ENCODE data around the gene TNFAIP3. TPM values are rescaled to one million over a fixed set of nuclear protein-coding genes. Genes with fewer than 3 reads are reported as not detected.

TNFAIP3 gene
- total RNA-seq, 1 donor from 2014 or later, result 45.9 TPM

GRCh38 chr6:137878486-137879285, 11.6 kb downstream of the TNFAIP3 start:
- TF ChIP-seq CTCF (IDR thresholded peaks at IDR 0.05), result peak; percentile 23
- no peaks in the 10 kb centered on the region for H3K9me3 ChIP-seq
- no peak overlapping the region for H3K4me3 ChIP-seq
- DNase-seq (no peak), ATAC-seq (peak; percentile 13)
- intact Hi-C loops (cut with DNase I), result no loop called here
- no peaks in the 10 kb centered on the region for H3K27me3 ChIP-seq
- peaks cover 85% of the 10 kb centered on the region for H3K36me3 ChIP-seq
- peak overlapping the region; percentile 56 for H3K27ac ChIP-seq
- H3K4me1 ChIP-seq, result peaks cover 29% of the 10 kb centered on the region

GRCh38 chr6:137879299-137879698, 12.2 kb downstream of the TNFAIP3 start:
- Histone ChIP-seq H3K4me3 (no peak overlapping the region), H3K36me3 (peaks cover 85% of the 10 kb centered on the region), H3K27ac (peak overlapping the region; percentile 56), H3K4me1 (peaks cover 29% of the 10 kb centered on the region), H3K9me3 (no peaks in the 10 kb centered on the region), H3K27me3 (no peaks in the 10 kb centered on the region)
- DNase-seq (no peak), ATAC-seq (no peak)
- intact Hi-C loops (cut with DNase I), result no loop called here
- no peak for TF ChIP-seq CTCF (IDR thresholded peaks at IDR 0.05)

- DNase-seq, result no peak
- Histone ChIP-seq H3K4me1 (peaks cover 27% of the 10 kb centered on the region), H3K4me3 (no peak overlapping the region), H3K36me3 (peaks cover 78% of the 10 kb centered on the region), H3K9me3 (no peaks in the 10 kb centered on the region), H3K27ac (peak overlapping the region; percentile 56), H3K27me3 (no peaks in the 10 kb centered on the region)
- ATAC-seq, result no peak
- TF ChIP-seq CTCF (IDR thresholded peaks at IDR 0.05), result no peak
- intact Hi-C loops (cut with DNase I), result no loop called here
Observed at GRCh38 chr6:137879885-137880745, 13.1 kb downstream of the TNFAIP3 start.

- Histone ChIP-seq H3K9me3 (no peaks in the 10 kb centered on the region), H3K27ac (no peak overlapping the region), H3K4me1 (peaks cover 27% of the 10 kb centered on the region), H3K4me3 (no peak overlapping the region), H3K36me3 (peaks cover 70% of the 10 kb centered on the region), H3K27me3 (no peaks in the 10 kb centered on the region)
- intact Hi-C loops (cut with DNase I), result no loop called here
- no peak for ATAC-seq
- TF ChIP-seq CTCF (IDR thresholded peaks at IDR 0.05), result no peak
- DNase-seq, result no peak
Observed at GRCh38 chr6:137880746-137881521, 13.9 kb downstream of the TNFAIP3 start.

- Histone ChIP-seq H3K36me3 (peaks cover 64% of the 10 kb centered on the region), H3K4me1 (peaks cover 27% of the 10 kb centered on the region), H3K27me3 (no peaks in the 10 kb centered on the region), H3K4me3 (no peak overlapping the region), H3K27ac (no peak overlapping the region), H3K9me3 (no peaks in the 10 kb centered on the region)
- no peak for ATAC-seq
- intact Hi-C loops (cut with DNase I), result no loop called here
- TF ChIP-seq CTCF (IDR thresholded peaks at IDR 0.05), result no peak
- no peak for DNase-seq
Observed at GRCh38 chr6:137881522-137881886, 14.4 kb downstream of the TNFAIP3 start.

Measured in upper lobe of right lung (tissue), 1 donor.